ENCODE data around the gene FGF9. TPM values are rescaled to one million over a fixed set of nuclear protein-coding genes. Genes with fewer than 3 reads are reported as not detected.

Gene FGF9
- total RNA-seq, 1 experiment from 2014 or later = 0.26 TPM

DNA sequence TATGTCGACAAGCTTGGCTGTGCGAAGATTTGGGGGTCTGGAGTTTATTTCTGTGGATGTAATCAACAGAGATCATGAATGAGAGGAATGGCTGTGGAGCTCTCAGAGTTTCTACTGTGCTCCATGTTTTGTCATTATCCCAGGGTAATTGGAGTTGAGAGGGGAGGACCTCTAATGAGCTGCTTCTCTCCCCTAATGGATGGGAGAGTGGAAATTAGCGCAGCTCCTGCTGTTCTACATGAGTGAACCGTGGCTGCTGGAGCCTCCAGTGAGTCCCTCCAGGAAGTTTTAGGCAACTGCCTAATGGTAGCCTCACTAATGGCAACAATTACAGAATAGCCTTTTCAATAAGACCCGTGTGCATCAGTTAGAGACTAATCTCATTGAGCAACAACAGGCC, 31.3 kb upstream of the FGF9 start:
- ATAC-seq (no peak), DNase-seq (ENCODE audit: low spot score) (no peak)
- H3K4me1 Mint-ChIP-seq = no peaks in the 10 kb centered on the region
- CTCF ChIA-PET = interaction anchor here (0.9 to 1.4 kb wide), 4 partner anchors 35 to 1157 kb away, joined by 3 to 5 read pairs (median 4); no protein-coding TSS in a partner anchor
- no peak overlapping the region for H3K27ac Mint-ChIP-seq
- TF ChIP-seq, protein P1, sequence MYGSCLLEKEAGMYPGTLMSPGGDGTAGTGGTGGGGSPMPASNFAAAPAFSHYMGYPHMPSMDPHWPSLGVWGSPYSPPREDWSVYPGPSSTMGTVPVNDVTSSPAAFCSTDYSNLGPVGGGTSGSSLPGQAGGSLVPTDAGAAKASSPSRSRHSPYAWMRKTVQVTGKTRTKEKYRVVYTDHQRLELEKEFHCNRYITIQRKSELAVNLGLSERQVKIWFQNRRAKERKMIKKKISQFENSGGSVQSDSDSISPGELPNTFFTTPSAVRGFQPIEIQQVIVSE (CRISPR knock-in tag; IDR thresholded peaks at IDR 0.05; ENCODE audit: borderline replicate concordance) = no peak
- TF ChIP-seq GTF2I (CRISPR knock-in tag; conservative IDR thresholded peaks at IDR 0.05) = no peak
- TF ChIP-seq TEAD1 (CRISPR knock-in tag; IDR thresholded peaks at IDR 0.05) = no peak
- TF ChIP-seq, protein P2, sequence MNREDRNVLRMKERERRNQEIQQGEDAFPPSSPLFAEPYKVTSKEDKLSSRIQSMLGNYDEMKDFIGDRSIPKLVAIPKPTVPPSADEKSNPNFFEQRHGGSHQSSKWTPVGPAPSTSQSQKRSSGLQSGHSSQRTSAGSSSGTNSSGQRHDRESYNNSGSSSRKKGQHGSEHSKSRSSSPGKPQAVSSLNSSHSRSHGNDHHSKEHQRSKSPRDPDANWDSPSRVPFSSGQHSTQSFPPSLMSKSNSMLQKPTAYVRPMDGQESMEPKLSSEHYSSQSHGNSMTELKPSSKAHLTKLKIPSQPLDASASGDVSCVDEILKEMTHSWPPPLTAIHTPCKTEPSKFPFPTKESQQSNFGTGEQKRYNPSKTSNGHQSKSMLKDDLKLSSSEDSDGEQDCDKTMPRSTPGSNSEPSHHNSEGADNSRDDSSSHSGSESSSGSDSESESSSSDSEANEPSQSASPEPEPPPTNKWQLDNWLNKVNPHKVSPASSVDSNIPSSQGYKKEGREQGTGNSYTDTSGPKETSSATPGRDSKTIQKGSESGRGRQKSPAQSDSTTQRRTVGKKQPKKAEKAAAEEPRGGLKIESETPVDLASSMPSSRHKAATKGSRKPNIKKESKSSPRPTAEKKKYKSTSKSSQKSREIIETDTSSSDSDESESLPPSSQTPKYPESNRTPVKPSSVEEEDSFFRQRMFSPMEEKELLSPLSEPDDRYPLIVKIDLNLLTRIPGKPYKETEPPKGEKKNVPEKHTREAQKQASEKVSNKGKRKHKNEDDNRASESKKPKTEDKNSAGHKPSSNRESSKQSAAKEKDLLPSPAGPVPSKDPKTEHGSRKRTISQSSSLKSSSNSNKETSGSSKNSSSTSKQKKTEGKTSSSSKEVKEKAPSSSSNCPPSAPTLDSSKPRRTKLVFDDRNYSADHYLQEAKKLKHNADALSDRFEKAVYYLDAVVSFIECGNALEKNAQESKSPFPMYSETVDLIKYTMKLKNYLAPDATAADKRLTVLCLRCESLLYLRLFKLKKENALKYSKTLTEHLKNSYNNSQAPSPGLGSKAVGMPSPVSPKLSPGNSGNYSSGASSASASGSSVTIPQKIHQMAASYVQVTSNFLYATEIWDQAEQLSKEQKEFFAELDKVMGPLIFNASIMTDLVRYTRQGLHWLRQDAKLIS (CRISPR knock-in tag; IDR thresholded peaks at IDR 0.05; ENCODE audit: borderline replicate concordance) = no peak
- no peak for TF ChIP-seq ZNF232 (CRISPR knock-in tag; IDR thresholded peaks at IDR 0.05)
- TF ChIP-seq, protein P3, sequence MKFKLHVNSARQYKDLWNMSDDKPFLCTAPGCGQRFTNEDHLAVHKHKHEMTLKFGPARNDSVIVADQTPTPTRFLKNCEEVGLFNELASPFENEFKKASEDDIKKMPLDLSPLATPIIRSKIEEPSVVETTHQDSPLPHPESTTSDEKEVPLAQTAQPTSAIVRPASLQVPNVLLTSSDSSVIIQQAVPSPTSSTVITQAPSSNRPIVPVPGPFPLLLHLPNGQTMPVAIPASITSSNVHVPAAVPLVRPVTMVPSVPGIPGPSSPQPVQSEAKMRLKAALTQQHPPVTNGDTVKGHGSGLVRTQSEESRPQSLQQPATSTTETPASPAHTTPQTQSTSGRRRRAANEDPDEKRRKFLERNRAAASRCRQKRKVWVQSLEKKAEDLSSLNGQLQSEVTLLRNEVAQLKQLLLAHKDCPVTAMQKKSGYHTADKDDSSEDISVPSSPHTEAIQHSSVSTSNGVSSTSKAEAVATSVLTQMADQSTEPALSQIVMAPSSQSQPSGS (CRISPR knock-in tag; IDR thresholded peaks at IDR 0.05; ENCODE audit: borderline replicate concordance, low read depth) = no peak
- no peaks in the 10 kb centered on the region; the same call in 1 of the 2 replicates for H3K27me3 Mint-ChIP-seq (ENCODE audit: low read depth)
- POLR2A ChIA-PET = no interaction called here
- H3K9me3 Mint-ChIP-seq = peaks cover 10% of the 10 kb centered on the region
- no peaks in the 10 kb centered on the region; the same call in none of the 2 replicates for H3K36me3 Mint-ChIP-seq
- H3K4me3 Mint-ChIP-seq = no peak overlapping the region

DNA sequence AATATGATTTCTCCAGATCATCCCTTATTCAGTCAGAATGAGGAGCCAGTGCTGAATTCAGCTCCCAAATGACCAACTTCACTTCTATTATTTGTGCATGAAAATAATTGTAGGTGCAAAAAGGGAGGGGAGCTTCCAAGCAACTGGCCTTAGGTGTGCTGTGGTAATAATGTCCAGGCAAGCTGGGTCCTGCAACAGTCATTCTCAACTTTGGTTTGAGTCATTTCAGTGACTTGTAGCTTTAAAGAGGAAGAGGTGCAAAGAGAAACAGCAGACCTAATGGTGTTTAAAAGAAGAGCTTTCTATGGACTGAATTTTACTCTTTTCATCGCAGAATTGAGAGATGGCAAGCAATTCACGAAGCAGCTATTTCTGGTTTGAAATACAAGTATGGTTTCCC, 29.2 kb upstream of the FGF9 start:
- H3K27ac Mint-ChIP-seq = no peak overlapping the region
- ChIA-PET POLR2A (interaction anchor here (0.6 kb wide), 1 partner anchor 489 kb away, joined by 5 read pairs; no protein-coding TSS in a partner anchor), CTCF (interaction anchor here (0.6 to 0.8 kb wide), 2 partner anchors 35 to 147 kb away, joined by 3 read pairs; no protein-coding TSS in a partner anchor)
- H3K36me3 Mint-ChIP-seq = no peaks in the 10 kb centered on the region; the same call in none of the 2 replicates
- no peaks in the 10 kb centered on the region for H3K4me1 Mint-ChIP-seq
- H3K27me3 Mint-ChIP-seq (ENCODE audit: low read depth) = no peaks in the 10 kb centered on the region; the same call in 1 of the 2 replicates
- peaks cover 10% of the 10 kb centered on the region for H3K9me3 Mint-ChIP-seq
- TF ChIP-seq, protein P4, sequence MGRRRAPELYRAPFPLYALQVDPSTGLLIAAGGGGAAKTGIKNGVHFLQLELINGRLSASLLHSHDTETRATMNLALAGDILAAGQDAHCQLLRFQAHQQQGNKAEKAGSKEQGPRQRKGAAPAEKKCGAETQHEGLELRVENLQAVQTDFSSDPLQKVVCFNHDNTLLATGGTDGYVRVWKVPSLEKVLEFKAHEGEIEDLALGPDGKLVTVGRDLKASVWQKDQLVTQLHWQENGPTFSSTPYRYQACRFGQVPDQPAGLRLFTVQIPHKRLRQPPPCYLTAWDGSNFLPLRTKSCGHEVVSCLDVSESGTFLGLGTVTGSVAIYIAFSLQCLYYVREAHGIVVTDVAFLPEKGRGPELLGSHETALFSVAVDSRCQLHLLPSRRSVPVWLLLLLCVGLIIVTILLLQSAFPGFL (CRISPR knock-in tag; IDR thresholded peaks at IDR 0.05; ENCODE audit: borderline replicate concordance) = no peak
- no peak for DNase-seq (ENCODE audit: low spot score)
- ATAC-seq = no peak
- no peak overlapping the region for H3K4me3 Mint-ChIP-seq

DNA sequence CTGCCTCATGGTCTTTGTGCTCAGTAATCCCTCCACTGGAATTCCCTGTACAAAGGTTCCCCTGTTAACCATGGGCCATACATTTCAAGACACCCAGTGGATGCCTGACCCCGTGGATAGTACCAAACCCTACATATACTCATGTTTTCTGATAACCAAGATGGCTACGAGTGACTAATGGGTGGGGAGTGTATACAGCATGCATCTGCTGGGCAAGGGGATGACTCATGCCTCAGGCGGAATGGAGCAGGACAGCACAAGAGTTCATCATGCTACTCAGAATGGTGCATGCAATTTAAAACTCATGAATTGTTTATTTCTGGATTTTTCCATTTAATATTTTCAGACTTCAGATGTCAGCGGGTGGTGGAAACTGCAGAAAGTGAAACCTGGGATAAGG, 13.3 kb upstream of the FGF9 start:
- Mint-ChIP-seq H3K9me3 (peaks cover 36% of the 10 kb centered on the region), H3K4me1 (no peaks in the 10 kb centered on the region), H3K36me3 (peaks cover 5% of the 10 kb centered on the region; the same call in 1 of the 2 replicates), H3K4me3 (no peak overlapping the region), H3K27me3 (ENCODE audit: low read depth) (peaks cover 6% of the 10 kb centered on the region), H3K27ac (no peak overlapping the region)
- CTCF ChIA-PET = no interaction called here
- ATAC-seq = no peak
- POLR2A ChIA-PET = no interaction called here
- no peak for DNase-seq (ENCODE audit: low spot score)
- TF ChIP-seq ZNF138 (CRISPR knock-in tag; conservative IDR thresholded peaks at IDR 0.05) = no peak
- TF ChIP-seq, protein P5, sequence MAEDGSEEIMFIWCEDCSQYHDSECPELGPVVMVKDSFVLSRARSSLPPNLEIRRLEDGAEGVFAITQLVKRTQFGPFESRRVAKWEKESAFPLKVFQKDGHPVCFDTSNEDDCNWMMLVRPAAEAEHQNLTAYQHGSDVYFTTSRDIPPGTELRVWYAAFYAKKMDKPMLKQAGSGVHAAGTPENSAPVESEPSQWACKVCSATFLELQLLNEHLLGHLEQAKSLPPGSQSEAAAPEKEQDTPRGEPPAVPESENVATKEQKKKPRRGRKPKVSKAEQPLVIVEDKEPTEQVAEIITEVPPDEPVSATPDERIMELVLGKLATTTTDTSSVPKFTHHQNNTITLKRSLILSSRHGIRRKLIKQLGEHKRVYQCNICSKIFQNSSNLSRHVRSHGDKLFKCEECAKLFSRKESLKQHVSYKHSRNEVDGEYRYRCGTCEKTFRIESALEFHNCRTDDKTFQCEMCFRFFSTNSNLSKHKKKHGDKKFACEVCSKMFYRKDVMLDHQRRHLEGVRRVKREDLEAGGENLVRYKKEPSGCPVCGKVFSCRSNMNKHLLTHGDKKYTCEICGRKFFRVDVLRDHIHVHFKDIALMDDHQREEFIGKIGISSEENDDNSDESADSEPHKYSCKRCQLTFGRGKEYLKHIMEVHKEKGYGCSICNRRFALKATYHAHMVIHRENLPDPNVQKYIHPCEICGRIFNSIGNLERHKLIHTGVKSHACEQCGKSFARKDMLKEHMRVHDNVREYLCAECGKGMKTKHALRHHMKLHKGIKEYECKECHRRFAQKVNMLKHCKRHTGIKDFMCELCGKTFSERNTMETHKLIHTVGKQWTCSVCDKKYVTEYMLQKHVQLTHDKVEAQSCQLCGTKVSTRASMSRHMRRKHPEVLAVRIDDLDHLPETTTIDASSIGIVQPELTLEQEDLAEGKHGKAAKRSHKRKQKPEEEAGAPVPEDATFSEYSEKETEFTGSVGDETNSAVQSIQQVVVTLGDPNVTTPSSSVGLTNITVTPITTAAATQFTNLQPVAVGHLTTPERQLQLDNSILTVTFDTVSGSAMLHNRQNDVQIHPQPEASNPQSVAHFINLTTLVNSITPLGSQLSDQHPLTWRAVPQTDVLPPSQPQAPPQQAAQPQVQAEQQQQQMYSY (CRISPR knock-in tag; IDR thresholded peaks at IDR 0.05) = no peak
- no peak for TF ChIP-seq HMGA2 (CRISPR knock-in tag; IDR thresholded peaks at IDR 0.05)
- TF ChIP-seq, protein P6, sequence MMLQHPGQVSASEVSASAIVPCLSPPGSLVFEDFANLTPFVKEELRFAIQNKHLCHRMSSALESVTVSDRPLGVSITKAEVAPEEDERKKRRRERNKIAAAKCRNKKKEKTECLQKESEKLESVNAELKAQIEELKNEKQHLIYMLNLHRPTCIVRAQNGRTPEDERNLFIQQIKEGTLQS (CRISPR knock-in tag; conservative IDR thresholded peaks at IDR 0.05) = no peak
- no peak for TF ChIP-seq JAZF1 (CRISPR knock-in tag; IDR thresholded peaks at IDR 0.05)
- TF ChIP-seq, protein P7, sequence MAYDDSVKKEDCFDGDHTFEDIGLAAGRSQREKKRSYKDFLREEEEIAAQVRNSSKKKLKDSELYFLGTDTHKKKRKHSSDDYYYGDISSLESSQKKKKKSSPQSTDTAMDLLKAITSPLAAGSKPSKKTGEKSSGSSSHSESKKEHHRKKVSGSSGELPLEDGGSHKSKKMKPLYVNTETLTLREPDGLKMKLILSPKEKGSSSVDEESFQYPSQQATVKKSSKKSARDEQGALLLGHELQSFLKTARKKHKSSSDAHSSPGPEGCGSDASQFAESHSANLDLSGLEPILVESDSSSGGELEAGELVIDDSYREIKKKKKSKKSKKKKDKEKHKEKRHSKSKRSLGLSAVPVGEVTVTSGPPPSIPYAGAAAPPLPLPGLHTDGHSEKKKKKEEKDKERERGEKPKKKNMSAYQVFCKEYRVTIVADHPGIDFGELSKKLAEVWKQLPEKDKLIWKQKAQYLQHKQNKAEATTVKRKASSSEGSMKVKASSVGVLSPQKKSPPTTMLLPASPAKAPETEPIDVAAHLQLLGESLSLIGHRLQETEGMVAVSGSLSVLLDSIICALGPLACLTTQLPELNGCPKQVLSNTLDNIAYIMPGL (CRISPR knock-in tag; IDR thresholded peaks at IDR 0.05) = no peak
- TF ChIP-seq, protein P8, sequence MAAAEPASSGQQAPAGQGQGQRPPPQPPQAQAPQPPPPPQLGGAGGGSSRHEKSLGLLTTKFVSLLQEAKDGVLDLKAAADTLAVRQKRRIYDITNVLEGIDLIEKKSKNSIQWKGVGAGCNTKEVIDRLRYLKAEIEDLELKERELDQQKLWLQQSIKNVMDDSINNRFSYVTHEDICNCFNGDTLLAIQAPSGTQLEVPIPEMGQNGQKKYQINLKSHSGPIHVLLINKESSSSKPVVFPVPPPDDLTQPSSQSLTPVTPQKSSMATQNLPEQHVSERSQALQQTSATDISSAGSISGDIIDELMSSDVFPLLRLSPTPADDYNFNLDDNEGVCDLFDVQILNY (CRISPR knock-in tag; IDR thresholded peaks at IDR 0.05) = no peak
- TF ChIP-seq TCF7 (CRISPR knock-in tag; IDR thresholded peaks at IDR 0.05; ENCODE audit: low read depth) = no peak
- no peak for TF ChIP-seq SOX15 (CRISPR knock-in tag; IDR thresholded peaks at IDR 0.05)
- TF ChIP-seq TEAD1 (CRISPR knock-in tag; IDR thresholded peaks at IDR 0.05) = no peak
- TF ChIP-seq OVOL2 (CRISPR knock-in tag; IDR thresholded peaks at IDR 0.05; ENCODE audit: borderline replicate concordance) = no peak
